HG02678 (cell line): ENCODE results near the gene IPMK.
"Not testable (repeated sequence)": the region's sequence is repeated elsewhere in the genome, so short reads cannot be mapped to it uniquely, and the experiment has no call there.

ENCODE experiments used
- ATAC-seq: cut with Tn5 transposase; IDR thresholded peaks from one replicate; pipeline ENCODE4 v1.9.1; 2021; ENCODE audit warnings: mild to moderate bottlenecking, moderate library complexity; ENCODE audit not compliant: unreplicated experiment

Gene IPMK

GRCh38 chr10:58229856-58230255 is 37.8 kb downstream of the IPMK start:
- not testable (repeated sequence) for ATAC-seq

- ATAC-seq: no peak
Observed at GRCh38 chr10:58225654-58226053, 42.0 kb downstream of the IPMK start.

- ATAC-seq: no peak
Observed at GRCh38 chr10:58220769-58221451, 46.8 kb downstream of the IPMK start.

GRCh38 chr10:58219875-58220274 is 47.8 kb downstream of the IPMK start:
- ATAC-seq: no peak

- ATAC-seq: no peak
Observed at GRCh38 chr10:58217612-58218011, 50.1 kb downstream of the IPMK start.

GRCh38 chr10:58212622-58213021 is 55.1 kb downstream of the IPMK start:
- no peak for ATAC-seq

GRCh38 chr10:58210160-58210559 is 57.5 kb downstream of the IPMK start:
- no peak for ATAC-seq

GRCh38 chr10:58209669-58210068 is 58.0 kb downstream of the IPMK start:
- no peak for ATAC-seq

GRCh38 chr10:58206251-58206650 is 61.4 kb downstream of the IPMK start:
- ATAC-seq: no peak

GRCh38 chr10:58201704-58202103 is 66.0 kb downstream of the IPMK start:
- ATAC-seq: peak; percentile 82

- no peak for ATAC-seq
Observed at GRCh38 chr10:58189269-58189668, 78.4 kb downstream of the IPMK start.

GRCh38 chr10:58184120-58184670 is 83.5 kb downstream of the IPMK start:
- ATAC-seq: no peak

GRCh38 chr10:58180666-58181065 is 87.0 kb downstream of the IPMK start:
- ATAC-seq: no peak

- ATAC-seq: no peak
Observed at GRCh38 chr10:58179238-58179637, 88.5 kb downstream of the IPMK start.

GRCh38 chr10:58178811-58179210 is 88.9 kb downstream of the IPMK start:
- ATAC-seq: no peak

- no peak for ATAC-seq
Observed at GRCh38 chr10:58177362-58177947, 90.2 kb downstream of the IPMK start.

GRCh38 chr10:58175990-58176900 is 91.4 kb downstream of the IPMK start:
- ATAC-seq: no peak

- no peak for ATAC-seq
Observed at GRCh38 chr10:58174831-58175230, 92.9 kb downstream of the IPMK start.

GRCh38 chr10:58173391-58173790 is 94.3 kb downstream of the IPMK start:
- no peak for ATAC-seq

- no peak for ATAC-seq
Observed at GRCh38 chr10:58171146-58171545, 96.5 kb downstream of the IPMK start.

- ATAC-seq: no peak
Observed at GRCh38 chr10:58164517-58164916, 103.2 kb downstream of the IPMK start.
